ENCODE data around the gene EXD3.
A peak's percentile ranks its signal among the peaks of the same experiment; 100 is the strongest.

Gene EXD3

DNA sequence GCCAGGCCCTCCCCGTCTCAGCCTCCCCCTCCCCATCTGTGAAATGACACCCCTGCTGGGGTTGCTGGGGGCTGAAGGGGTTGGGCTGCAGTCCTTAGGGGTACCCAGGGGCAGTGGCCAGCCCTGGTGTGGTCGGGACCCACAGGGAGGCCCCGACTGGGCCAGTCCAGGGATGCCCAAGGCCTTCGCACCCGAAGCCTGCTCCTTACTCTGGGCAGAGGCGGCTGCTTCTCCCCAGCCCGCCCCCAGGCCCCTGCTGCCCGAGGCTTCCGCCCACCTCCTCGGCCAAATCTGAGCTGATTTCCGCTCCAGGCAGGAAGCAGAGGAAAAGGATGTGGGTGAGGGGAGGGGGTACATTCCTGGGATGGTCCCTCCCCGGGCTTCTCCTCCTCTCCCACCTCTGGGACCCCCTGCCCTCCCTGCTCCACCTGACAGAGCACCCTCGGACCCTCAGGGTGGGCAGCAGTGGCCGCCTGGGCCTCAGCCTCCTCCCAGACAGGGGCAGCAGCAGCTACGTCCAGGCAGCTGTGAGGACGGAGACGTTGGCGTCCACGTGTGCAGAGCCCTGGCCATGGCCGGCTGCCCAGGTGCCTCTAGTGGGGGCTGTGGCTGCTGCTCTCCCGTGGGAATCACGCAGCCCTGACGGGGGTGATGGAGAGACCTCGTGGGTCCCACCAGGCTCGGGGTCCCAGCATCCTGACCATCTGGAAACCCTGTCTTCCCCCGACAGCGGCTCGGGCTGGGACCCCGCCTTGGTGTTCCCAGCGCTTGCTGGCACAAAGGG lies 116.7 kb downstream of the EXD3 start:
- no peak for DNase-seq (ENCODE audit: low spot score)

DNA sequence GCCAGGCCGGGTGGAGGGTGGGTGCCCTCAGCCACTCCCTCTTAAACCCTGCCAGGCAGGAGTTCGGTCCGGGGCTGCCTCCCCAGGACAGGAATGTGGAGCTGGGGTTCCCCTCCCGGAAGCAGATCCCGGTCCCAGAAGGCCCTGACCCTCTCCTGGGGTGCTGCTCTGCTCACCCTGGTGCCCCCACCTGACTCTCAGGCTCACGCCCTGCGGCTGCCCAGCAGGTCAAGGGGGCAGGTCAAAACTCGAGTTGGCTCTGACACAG lies 117.2 kb downstream of the EXD3 start:
- no peak for DNase-seq (ENCODE audit: low spot score)

DNA sequence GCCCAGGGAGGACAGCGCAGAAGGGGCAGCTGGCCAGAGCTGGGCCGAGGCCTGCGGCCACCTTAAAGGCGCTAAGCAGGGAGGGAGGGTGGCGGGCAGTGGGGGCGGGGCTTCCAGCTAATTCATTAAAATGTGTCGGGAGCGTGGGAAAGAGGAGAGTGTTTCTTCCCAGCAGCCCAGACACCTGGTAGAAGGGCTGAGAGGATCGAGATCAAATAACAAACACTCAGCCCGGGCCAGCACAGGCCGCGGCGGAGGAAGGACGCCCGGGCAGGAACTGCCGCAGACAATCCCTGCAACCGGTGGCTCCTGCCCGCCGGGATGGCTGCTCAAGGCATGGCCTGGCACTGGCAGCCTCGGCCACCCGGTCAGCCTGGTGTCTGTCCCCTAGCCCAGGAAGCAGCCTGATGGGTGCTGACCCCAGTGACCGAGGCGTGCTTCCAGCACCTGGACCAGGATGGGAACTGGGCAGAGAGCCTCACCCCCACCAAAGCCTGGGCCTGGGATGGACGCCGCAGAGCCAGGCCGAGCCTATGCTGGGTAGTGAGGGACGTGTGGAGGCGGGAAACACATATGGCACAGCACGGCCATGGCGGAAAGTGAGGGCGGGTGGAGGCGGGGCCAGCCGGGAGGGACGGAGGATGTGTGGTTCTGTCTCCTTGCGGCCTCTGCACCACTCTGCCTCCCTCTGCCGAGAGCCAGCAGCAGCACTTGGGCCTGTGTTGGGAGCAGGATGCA lies 117.7 kb downstream of the EXD3 start:
- DNase-seq (ENCODE audit: low spot score) = no peak

DNA sequence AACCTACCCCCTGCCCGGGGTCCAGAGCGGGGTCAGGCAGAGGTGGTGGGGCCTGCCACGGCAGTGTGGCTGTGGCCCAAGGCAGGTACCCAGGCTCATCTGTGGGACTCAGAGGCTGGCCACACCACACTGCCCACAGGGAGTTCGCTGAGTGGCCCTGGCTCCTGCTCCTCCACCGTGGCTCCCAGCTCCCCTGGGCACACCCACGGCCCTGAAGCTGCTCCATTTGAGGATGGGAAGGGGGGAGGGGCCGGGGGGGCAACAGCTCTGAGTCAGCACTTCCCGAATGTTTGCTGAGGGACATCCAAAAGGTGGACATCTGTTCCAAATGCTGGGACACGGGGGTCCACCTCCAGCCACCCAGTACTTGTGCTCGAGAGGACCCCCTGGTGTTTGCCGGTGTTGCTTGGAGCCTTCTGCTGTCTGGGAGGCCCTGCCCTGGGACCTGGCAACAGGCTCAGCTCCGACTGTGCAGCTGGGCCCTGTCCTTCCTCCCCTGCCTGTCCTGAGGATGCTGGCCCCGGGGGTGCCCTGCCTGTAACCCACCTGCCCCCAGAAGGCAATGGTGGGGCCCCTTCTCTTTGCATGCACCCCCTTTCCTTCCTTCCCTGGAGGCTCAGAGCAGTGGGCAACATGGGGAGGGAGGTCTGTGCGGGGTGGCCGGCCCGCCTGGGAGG lies 118.4 kb downstream of the EXD3 start:
- no peak for DNase-seq (ENCODE audit: low spot score)

DNA sequence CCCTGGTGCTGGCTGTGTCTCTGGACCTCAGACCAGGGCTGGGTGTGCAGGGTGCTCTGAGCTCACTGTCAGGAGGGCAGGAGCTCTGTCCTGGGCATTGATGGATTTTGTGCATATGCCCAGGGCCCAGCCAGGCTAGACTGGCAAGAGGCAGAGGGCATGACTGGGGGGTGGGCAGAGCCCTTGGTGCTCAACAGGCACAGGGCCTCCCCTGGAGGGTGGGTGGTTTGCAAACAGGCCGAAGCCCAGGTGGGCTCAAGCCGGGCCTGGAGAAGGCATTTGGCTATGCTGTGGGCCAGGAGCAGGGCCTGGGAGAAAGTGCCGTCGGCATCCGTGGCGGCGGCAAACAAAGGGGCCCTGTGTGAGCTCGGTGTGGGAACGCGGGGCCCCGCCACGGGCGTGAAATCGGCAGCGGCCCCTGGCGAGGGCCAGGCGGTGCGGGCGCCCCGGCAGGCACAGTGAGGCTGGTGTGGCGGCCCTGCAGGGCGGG lies 119.0 kb downstream of the EXD3 start:
- DNase-seq (ENCODE audit: low spot score) = no peak

DNA sequence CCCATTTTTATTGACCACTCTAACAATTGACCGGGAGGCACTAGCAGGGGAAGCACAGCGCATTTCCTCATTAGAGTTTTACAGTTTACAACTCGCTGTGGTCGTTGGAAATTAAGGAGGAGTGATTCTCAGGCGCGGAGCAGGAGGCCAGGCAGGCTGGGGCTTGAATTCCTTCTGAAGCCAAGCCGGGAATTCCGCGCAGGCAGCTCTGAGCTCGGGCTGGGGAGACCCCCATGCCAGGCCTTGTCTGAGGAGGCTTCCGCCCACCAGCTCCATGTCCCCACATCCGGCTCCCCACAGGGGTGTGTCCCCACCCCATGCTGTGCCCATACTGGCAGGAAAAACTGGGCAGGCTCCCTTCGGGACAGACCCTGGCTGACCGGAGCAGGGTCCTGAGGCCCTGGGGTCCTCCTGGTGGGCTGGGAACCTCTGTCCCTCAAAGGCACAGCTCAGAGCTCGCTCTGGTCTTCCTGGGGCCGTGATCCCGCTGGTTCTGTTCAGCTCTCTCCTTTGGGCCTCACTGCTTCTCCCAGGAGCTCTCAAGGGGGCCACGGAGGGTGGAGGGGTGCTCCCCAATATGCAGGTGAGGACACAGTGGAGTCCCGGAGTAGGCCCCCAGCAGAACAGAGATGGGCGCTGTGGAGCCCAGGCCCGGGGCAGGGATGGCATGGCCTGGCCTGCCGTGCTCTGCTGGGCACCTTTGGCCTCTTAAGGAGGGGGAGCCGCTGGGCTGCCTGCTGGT lies 119.6 kb downstream of the EXD3 start:
- DNase-seq (ENCODE audit: low spot score) = no peak

DNA sequence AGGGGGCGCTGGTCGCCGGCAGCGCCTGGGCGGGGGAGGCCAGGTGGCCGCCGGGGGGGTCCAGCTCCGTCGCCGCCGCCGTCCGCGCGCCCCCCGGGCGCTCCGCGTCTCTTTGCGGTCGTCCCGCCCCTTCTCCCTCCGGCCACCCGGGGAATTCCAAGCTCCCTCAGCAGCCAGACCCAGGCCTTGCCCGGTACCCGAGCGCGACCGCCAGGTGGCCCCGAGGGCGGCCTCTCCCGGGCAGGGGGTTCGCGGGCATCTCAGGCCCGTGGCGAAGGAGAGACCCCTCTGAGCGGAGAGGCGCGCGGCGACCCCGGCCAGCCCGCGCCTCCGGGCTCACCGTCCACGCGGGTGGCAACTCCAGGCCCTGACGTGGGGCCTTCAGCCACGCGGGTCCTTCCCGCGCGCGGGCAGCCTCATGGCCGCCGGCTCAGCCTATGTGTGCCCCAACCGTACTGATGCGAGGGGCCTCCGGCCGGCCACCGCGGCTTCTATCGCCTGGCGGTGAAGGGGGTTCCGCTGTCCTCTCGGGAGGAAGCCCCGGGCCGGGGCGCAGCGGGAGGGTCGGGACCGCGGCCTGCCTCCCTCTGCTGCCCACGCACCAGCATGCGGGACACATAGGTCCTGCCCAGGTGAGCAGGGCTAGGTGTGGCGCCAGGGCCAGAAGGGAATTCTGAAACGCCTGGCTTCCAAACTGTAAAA lies 120.4 kb downstream of the EXD3 start:
- DNase-seq (ENCODE audit: low spot score) = peak; percentile 97

DNA sequence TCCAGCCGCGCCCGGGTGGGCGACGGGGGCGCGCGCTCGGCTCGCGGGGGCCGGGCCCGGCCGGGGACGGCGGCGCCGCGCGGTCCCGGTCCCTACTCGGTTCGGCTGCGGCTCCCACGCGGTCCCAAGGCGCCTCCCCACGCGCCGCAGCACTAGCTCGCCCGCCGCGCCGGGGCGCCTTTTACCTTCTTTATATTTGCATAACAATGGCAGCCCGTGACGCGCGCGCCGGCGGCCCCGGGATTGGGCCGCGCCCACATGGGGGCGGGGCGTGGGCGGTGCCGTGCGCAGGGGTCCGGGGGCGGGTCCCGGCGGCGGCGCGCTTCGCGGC lies 120.9 kb downstream of the EXD3 start, which contains the start of gene NRARP:
Gene NRARP, minus strand, starts transcription at position 154 of the 331 bp plus-strand sequence. CDS start 343 bp downstream, outside the sequence.
- peak; percentile 84 for DNase-seq (ENCODE audit: low spot score)

DNA sequence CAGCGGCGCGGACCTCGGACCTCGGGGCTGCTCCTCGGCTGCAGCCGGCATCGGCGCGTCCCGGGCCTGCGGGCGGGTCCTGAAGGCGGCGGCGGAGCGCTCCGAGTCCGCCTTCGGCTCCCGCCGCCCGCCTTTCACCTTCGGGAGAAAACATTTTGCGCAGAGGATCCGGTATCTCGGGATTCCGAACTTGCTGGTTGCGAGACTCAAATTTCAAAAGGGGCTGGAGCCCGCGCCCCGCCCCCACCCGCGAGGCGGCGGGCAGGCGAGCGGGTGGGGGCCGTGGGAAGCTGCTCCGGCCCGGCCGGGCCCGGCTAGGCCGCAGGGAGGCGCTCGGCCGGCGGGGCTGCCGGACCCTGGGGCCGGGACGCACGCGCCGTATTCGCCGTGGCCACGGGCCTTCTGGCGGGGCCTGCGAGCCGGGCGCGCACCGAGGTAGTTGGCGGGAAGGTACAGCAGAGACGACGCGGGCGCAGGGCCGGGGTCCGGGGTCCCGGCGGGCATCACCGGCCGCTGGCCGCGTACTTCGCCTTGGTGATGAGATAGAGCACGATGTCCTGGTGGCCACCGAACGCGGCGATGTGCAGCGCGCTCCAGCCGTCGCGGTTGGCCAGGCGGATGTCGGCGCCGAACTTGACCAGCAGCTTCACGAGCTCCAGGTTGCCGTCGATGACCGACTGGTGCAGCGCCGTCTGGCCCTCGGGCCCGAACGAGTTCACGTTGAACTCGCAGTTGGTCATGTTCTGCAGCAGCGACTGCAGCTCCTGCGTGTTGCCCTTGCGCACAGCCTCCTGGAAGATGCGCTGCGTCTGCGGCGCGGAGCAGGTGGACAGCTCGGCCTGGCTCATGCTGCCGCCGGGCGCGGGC lies 121.6 kb downstream of the EXD3 start:
- peak; percentile 77 for DNase-seq (ENCODE audit: low spot score)

DNA sequence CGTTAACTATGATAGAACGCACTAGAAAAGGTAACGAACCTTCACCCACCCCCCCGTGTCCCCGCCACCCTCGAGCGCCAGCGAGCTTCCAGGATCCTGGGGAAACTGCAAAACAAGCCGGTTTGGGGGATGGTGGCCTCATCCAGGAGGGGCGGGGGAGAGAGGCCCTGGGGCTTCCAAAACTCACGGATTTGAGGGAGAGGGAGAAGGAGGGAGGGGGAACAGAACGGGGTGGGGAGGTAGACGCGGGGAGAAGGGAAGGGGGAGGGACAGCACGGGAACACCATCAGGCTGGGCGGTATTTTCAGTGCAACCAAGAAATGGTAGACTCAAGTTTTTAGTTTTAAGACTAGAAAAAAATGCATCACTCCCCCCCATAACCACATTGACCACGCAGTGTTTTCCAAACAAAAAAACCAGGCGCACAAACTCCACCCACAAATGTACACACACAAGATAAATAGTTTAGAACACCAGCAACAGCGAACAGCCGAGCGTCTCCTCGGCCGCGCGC lies 122.3 kb downstream of the EXD3 start:
- no peak for DNase-seq (ENCODE audit: low spot score)

DNA sequence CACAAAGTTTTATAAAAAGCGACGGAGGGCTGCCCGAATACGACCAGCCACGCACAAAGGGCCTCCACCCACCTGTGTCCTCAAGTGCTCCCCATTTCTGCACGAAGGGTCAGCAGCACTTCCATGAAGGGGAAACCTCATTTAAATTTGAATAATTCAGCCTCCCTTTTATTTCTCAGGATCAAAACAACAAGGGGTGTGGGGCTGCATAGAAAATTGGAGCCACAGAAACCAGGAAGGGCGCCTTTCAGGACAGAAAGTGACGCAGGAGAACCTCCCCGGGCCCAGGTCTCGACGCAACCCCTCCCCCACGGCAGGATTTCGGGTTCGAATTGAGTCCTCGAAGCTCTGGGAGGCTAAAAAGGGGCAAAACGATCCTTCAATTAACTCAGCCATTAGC lies 123.0 kb downstream of the EXD3 start:
- no peak for DNase-seq (ENCODE audit: low spot score)

DNA sequence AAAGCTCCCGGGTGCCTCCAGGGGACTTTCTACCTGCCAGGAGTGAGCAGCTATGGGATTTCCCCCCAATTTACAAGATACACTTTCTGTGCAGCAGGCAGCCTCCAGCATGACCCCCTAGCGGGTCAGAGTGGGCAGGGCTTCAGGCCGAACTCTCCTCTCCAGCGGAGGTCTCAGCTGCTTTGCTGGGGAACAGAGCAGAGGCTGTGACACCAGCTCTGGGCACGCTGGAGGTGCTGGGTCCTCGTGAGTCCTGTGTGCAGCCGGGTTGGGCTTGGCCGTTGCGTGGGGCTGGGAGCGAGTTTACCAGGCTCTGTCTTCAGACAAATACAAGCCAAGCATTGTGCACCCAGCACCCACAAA lies 123.8 kb downstream of the EXD3 start:
- no peak for DNase-seq (ENCODE audit: low spot score)

DNA sequence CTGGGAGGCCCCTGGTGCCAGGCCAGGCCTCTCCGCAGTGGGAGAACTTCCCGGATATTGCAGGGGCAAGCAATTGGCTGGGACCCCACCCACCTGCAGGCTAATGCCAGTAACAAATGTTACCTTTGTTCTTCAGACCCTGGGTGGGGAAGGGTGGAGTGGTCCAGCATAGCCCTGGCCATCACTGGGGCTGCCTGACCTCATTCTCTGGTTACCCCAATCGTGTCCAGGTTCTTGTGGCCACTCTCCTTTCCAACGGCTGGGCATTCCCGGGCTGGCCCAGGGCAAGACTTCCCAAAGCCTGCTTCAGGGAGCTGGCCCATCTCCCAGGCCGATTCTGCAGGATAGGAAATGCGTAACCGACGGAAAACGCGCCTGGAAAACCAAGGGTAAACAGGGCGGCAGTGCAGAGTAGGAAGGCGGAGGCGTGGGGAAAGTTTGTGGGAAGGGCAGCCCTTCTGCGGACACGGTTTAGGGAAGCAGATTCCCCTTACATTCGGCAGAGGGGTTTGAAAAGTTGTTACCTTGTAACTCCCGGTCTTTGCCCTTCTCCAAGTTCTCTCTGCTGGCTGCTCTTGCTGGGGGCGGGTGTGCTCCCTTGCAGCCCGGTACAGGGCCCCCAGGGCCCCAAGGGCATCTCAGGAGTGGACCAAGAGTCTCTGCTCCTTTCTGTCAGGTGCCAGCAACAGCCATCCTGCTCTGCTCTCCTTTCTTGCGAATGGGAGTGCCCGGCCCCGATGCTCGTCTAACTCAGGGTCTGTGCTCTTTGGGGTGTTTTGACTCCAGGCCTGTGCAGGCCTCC lies 124.4 kb downstream of the EXD3 start:
- no peak for DNase-seq (ENCODE audit: low spot score)

DNA sequence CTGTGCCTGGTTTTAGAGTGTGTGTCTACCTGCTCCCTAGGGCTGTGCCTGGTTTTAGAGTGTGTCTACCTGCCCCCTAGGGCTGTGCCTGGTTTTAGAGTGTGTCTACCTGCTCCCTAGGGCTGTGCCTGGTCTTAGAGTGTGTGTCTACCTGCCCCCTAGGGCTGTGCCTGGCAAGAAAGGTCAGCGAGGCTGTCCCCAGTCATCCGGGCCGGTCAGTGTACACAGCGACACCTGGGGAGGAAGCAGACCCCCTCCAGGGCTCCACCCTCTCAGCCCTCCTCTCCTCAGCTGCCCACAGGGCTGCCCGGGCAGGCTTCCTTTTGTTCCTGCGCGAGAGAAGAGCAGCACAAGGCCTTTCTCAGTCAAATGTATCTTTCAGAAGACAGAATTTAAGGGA lies 125.0 kb downstream of the EXD3 start:
- no peak for DNase-seq (ENCODE audit: low spot score)

DNA sequence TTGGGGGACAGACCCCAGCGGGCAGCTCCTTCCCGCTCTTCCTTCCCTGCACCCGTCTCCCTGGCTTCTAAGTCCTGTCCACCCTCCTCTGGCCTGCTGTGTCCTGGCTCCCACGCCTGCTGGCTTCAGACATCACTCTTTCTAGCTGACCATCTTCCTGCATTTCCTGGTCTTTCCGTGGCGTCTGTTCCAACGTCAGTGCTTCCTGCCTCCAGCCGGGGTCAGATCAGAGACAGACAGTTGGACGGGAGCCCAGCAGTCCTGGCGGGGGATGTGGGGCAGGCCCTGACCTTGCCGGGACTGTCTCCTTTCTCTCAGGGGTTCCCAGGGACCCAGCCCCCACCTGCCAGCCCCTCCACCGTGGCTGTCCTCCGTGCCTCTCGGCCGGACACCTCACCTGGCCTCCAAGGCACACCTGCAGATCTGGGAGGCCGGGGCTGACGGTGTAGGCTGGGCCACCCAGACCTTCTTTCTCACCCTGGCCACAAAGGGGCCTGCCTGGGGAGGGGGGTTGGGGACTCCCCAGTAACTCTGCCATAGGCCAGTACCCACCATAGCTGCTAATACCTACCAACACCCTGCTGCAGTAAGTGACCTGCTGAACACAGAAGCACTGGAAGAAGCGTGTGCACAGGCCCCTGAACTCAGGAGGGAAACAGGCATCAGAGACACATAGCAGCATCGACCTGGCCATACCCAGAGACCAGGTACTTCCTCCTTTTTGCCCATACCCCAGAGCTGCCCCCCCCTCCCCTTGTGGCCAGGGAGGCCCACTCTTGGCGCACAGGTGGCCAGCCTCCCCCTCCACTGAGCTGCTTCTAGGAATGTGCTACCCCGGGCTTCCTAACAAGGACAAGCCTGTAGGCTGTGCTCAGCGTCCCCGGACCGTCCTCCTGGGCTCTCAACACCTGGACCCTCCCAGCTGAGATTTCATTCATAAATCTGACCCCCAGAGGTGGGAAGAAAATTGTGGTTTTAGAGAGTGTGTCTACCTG lies 126.0 kb downstream of the EXD3 start:
- DNase-seq (ENCODE audit: low spot score) = no peak

DNA sequence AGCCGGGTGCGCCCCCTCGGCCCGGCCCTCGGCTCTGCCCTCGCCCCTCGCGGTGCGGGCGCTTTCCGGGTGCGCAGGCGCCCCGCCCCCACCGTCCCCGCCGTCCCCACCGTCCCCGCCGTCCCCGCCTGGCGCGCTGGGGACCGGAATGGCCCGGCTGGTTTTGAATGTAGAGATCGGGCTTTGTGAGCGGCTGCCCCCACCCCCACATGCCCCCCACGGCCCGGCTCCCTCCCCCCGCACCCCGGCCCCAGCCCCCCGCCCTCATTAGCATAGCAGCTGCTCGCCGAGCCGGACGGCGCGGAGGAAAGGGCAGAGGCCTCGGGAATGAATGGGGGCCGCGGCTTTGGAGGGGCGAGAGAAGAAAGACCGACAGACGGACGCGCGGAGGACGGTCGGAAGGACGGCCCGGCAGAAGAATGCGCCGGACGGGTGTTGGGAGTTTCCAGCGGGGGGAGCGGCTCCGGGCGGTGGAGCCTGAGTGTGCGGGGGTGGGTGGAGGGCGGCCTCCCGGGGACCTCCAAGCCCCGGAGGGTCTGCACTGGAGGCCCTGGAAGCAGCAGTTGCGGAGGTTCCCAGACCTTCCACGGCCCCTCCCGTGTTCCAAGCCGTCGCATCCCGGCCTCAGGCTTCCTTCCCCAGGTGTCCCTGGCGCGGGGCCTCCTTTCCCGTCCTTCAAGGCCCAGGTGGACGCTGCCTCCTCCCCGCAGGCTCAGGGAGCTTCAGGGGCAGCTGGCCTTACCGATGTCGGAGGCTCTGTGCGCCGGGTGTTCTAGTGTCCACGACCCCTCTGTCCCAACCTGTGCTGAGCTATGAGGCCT lies 126.9 kb downstream of the EXD3 start:
- no peak for DNase-seq (ENCODE audit: low spot score)

DNA sequence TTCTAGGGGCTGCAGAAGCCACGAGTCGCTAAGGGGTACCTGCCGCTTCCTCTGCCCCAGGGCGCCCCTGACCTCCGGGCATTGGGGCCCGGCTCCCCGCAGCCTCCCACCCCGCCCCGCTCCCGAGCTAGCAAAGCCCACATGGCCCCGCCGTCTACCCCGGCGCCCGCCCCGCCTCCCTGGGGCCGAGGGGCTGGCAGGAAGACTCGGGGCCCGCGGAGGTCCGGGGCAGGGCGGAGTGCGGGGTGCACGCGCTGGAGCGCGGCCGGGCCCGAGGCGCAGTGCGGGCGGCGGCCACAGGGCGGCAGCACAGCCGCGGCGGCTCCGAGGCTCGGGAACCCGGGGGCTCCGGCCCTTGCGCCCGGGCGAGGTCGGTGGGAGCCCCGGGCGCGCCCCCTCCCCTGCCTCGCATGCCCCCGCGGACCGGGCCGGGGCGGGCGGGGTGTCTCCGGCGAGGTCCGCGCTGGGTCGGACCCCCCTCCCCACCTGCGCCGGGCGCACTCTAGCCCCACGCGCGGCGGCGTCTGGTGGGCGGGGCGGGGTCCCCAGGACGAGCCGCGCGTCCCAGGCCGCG lies 127.6 kb downstream of the EXD3 start:
- peak; percentile 92 for DNase-seq (ENCODE audit: low spot score)

Data from HuH-7 (cell line).